HL-60 (cell line): Measurements from ENCODE around the gene RPS19BP1.

Source experiments
- GABPA ChIP-seq: IDR thresholded peaks from 2 replicates; pipeline ENCODE4 v1.6.1; 2012; ENCODE audit warnings: low read depth
- POLR2AphosphoS5 ChIP-seq: IDR thresholded peaks from 2 replicates; pipeline ENCODE4 v1.6.1; 2012; ENCODE audit warnings: low read depth
- SPI1 ChIP-seq: IDR thresholded peaks from 2 replicates; pipeline ENCODE4 v1.6.1; 2012; ENCODE audit warnings: low read depth, mild to moderate bottlenecking, borderline replicate concordance
- TF ChIP-seq, protein P1 (sequence below): IDR thresholded peaks from one replicate; pipeline ENCODE4 v1.5.1; 2011; ENCODE audit warnings: low read length, control low read depth, inconsistent platforms; ENCODE audit not compliant: insufficient read depth
- TF ChIP-seq, protein P2 (sequence below): IDR thresholded peaks from 2 replicates; pipeline ENCODE4 v1.6.1; 2012; ENCODE audit warnings: low read depth; ENCODE audit not compliant: insufficient replicate concordance

DNA sequence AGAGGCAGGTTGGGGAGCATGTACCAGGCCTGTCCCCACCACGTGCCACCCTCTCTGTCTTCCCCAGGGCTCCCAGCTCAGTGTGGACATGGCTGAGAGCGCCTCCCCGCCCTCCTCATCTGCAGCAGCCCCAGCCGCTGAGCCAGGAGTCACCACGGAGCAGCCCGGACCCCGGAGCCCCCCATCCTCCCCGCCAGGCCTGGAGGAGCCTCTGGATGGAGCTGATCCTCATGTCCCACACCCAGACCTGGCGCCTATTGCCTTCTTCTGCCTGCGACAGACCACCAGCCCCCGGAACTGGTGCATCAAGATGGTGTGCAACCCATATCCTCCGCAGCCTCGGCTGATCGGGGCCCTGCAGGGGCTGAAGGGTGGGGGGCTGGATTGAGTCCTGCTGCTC, 38.1 kb upstream of the RPS19BP1 start, which contains the start of gene CACNA1I:
- no peak for TF ChIP-seq GABPA
- TF ChIP-seq, protein P1, sequence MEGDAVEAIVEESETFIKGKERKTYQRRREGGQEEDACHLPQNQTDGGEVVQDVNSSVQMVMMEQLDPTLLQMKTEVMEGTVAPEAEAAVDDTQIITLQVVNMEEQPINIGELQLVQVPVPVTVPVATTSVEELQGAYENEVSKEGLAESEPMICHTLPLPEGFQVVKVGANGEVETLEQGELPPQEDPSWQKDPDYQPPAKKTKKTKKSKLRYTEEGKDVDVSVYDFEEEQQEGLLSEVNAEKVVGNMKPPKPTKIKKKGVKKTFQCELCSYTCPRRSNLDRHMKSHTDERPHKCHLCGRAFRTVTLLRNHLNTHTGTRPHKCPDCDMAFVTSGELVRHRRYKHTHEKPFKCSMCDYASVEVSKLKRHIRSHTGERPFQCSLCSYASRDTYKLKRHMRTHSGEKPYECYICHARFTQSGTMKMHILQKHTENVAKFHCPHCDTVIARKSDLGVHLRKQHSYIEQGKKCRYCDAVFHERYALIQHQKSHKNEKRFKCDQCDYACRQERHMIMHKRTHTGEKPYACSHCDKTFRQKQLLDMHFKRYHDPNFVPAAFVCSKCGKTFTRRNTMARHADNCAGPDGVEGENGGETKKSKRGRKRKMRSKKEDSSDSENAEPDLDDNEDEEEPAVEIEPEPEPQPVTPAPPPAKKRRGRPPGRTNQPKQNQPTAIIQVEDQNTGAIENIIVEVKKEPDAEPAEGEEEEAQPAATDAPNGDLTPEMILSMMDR: no peak
- TF ChIP-seq SPI1: no peak
- TF ChIP-seq POLR2AphosphoS5: no peak
- TF ChIP-seq, protein P2, sequence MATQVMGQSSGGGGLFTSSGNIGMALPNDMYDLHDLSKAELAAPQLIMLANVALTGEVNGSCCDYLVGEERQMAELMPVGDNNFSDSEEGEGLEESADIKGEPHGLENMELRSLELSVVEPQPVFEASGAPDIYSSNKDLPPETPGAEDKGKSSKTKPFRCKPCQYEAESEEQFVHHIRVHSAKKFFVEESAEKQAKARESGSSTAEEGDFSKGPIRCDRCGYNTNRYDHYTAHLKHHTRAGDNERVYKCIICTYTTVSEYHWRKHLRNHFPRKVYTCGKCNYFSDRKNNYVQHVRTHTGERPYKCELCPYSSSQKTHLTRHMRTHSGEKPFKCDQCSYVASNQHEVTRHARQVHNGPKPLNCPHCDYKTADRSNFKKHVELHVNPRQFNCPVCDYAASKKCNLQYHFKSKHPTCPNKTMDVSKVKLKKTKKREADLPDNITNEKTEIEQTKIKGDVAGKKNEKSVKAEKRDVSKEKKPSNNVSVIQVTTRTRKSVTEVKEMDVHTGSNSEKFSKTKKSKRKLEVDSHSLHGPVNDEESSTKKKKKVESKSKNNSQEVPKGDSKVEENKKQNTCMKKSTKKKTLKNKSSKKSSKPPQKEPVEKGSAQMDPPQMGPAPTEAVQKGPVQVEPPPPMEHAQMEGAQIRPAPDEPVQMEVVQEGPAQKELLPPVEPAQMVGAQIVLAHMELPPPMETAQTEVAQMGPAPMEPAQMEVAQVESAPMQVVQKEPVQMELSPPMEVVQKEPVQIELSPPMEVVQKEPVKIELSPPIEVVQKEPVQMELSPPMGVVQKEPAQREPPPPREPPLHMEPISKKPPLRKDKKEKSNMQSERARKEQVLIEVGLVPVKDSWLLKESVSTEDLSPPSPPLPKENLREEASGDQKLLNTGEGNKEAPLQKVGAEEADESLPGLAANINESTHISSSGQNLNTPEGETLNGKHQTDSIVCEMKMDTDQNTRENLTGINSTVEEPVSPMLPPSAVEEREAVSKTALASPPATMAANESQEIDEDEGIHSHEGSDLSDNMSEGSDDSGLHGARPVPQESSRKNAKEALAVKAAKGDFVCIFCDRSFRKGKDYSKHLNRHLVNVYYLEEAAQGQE: no peak
